Measurements from ENCODE around the gene RRP8.
A peak's percentile ranks its signal among the peaks of the same experiment; 100 is the strongest.

Gene RRP8

GRCh38 chr11:6601041-6601461 is 2.4 kb downstream of the RRP8 start:
- no peak for DNase-seq (ENCODE audit: low read depth, low spot score)

DNA sequence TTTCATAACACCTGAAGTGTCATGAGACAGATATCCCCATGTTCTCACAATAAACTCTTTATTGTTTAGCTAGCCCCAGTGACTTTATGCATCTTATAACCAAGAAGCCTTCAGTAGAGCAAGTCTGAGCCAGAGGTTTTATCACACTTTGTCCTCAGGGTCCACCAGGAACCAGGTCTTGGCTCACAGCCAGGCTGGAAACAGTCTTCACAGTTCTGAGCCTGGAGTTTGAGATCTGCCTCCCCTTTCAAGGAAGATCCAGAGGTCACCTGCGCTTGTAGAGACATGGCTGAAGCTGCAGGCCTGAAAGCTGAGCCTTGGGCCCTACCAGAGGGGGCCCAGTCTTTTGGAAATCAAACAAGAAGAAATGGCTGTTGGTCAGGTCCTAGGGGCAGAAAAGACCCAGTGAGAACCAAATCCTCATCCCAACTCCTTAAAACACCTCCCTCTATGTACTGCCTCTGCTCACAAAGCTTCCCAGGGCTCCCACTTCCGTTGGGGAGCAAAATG is 3.5 kb downstream of the RRP8 start:
- no peak for DNase-seq (ENCODE audit: low read depth, low spot score)

DNA sequence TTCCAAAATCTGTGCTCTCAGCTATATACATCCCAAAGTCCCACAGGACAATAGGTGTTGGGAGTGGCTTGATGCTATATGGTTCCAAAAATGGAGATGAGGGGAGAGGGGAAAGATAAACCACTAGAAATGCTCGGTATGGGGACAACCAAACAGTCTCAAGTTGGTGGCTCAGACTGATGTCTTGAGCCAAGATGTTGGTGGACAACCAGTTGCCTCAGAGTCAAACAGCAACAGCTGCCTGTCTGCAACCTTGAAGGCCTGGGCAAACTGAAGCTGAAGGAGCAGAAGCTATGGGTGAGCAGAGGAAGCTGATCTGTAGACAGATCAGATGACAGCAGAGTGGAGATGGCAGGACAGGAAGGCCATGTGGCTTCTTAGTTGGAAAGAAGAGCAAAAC is 4.0 kb downstream of the RRP8 start:
- DNase-seq (ENCODE audit: low read depth, low spot score), result no peak

GRCh38 chr11:6598555-6598954 is 4.9 kb downstream of the RRP8 start:
- no peak for DNase-seq (ENCODE audit: low read depth, low spot score)

- DNase-seq (ENCODE audit: low read depth, low spot score), result no peak
Observed at GRCh38 chr11:6596239-6596877, 7.1 kb downstream of the RRP8 start.

GRCh38 chr11:6594142-6594768 is 9.2 kb downstream of the RRP8 start:
- no peak for DNase-seq (ENCODE audit: low read depth, low spot score)

DNA sequence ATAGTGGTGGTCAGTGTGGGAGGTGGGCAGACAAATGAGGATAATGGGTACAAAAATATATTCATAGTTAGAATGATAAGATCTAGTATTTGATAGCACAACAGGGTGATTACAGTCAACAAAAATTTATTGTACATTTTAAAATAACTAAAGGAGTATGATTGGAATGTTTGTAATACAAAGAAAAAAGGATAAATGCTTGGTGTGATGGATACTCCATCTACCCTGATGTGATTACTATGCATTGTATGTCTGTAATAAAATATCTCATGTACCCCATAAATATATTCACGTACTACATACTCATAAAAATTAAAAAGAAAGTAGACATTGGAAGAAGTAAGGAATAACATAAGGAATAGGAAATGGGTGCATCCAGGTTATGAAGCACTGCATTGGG is 15.4 kb downstream of the RRP8 start:
- DNase-seq (ENCODE audit: low read depth, low spot score), result no peak

DNA sequence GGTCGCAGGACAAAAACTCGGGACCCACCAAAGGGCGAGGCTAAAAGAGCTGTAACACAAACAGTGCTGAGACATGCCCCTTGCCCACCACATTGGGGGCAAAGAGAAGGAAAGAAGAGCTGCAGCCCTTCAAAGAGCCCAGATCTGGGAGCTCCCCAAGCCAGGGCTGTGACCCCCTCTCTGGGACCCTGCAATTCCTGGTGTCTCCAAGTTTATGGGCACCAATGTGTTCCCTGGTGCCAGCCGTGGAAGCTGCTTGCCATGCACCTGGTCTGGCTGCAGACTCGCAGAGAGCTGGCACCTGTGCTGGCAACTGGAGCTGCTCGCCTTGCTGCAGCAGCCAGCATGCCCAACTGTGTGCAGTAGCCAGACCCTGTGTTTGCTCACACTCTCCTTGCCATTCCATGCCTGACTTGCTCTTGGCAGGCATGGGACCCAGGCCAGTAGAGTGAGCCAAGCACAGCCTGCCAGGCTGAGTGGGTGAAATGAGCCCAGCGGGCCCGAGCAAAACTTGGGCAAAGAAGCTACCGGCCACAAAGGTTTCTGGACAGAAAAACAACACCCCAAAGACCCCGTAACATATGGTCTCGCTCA is 16.0 kb downstream of the RRP8 start:
- DNase-seq (ENCODE audit: low read depth, low spot score), result no peak

GRCh38 chr11:6586434-6587359 is 16.7 kb downstream of the RRP8 start:
- no peak for DNase-seq (ENCODE audit: low read depth, low spot score)

GRCh38 chr11:6584528-6584927 is 18.9 kb downstream of the RRP8 start:
- DNase-seq (ENCODE audit: low read depth, low spot score), result no peak

DNA sequence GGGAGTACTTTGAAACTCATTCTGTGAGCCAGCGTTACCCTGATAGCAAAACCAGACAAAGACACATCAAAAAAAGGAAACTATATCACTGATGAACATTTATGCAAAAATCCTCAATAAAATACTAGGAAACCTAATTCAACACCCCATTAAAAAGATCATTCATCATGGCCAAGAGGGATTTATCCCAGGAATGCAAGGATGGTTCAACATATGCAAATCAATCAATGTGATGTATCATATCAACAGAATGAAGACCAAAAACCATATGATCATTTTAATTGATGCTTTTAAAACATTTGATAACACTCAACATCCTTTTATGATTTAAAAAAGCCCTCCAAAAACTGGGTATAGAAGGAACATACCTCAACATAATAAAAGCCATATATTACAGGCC is 19.8 kb downstream of the RRP8 start:
- DNase-seq (ENCODE audit: low read depth, low spot score), result no peak

DNA sequence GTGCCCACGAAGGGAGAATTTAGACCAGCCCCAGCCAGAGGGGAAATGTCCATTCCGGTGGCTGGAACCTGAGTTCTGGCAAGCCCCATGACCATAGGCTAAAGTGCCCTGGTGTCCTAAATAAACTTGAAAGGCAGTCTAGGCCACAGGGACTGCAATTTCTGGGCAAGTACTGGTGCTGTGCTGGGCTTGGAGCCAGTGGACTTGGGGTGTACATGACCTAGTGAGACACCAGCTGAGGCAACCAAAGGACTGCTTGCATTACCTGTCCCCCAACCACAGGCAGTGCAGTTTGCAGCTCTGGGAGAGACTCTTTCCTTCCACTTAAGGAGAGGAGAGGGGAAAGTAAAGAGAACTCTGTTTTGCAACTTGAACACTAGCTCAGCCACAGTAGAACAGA is 23.7 kb downstream of the RRP8 start:
- no peak for DNase-seq (ENCODE audit: low read depth, low spot score)

GRCh38 chr11:6578134-6578533 is 25.3 kb downstream of the RRP8 start:
- DNase-seq (ENCODE audit: low read depth, low spot score), result no peak

DNA sequence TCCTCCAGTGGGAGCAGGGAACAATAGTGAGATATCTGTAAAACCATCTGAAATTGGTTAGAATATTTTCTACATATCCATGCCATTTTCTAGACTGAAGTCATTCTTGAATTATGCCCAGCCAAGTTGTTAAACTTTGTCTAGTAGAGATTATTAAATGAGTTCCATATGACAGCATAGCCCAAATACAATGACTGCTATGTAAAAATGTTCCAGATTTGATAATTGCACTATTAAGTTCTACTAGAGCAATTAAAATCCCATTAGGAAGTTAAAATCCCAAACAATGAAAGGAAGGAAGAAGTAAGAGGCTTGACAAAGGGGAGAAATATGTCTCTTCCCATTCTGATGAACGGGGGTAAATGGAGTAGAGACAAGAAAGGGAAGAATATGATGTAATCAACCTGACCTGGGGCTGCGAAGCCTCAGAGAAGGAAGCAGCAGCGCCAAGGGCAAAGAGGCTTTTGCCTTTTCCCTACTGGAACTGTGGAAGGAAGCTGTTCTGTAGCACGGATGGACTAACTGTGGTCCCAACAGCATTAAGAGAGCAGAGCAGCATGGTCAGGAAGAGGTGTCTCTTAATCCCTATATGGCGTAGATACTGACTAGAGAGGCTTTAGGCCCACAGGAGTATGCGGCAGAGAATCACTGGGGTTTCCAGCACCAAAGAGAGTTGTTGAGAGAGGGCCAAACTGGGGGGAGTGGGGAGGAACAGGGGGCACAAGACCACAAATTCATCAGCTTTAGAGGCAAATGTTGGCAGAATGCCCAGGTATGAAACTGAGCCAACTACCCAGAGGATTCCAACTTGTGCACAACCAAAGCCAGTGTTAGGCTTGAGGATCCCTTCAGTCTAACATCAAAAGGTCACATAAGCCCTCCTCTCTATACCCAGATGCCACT is 26.7 kb downstream of the RRP8 start:
- no peak for DNase-seq (ENCODE audit: low read depth, low spot score)

DNA sequence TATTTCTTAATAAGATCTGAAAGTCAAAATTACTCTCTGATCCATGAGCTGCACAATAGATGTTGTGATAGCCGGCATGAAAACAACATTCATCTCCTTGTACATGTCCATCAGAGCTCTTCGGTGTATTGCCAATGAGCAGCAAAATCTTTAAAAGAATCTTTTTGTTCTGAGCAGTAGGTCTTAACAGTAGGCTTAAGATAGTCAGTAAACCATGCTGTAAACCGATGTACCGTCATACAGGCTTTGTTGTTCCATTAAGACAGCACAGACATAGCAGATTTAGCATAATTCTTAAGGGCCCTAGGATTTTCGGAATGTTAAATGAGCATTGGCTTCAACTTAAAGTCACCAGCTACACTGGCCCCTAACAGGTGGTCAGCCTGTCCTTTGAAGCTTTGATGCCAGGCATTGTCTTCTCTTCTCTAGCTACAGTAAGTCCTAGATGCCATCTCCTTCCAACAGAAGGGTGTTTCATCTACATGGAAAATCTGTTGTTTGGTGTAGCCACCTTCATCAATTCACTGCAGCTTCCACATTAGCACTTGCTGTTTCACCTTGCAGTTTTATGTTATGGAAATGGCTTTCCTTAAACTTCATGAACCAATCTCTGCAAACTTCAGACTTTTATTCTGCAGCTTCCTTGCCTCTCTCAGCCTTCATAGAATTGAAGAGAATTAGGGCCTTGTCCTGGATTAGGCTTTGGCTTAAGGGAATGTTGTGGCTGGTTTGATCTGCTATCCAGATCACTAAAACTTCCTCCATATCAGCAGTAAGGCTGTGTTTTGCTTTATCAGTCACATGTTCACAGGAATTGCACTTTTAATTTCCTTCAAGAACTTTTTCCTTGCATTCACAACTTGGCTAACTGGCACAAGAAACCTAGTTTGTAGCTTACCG is 28.4 kb downstream of the RRP8 start:
- DNase-seq (ENCODE audit: low read depth, low spot score), result no peak

GRCh38 chr11:6572215-6572614 is 31.2 kb downstream of the RRP8 start:
- DNase-seq (ENCODE audit: low read depth, low spot score), result no peak

DNA sequence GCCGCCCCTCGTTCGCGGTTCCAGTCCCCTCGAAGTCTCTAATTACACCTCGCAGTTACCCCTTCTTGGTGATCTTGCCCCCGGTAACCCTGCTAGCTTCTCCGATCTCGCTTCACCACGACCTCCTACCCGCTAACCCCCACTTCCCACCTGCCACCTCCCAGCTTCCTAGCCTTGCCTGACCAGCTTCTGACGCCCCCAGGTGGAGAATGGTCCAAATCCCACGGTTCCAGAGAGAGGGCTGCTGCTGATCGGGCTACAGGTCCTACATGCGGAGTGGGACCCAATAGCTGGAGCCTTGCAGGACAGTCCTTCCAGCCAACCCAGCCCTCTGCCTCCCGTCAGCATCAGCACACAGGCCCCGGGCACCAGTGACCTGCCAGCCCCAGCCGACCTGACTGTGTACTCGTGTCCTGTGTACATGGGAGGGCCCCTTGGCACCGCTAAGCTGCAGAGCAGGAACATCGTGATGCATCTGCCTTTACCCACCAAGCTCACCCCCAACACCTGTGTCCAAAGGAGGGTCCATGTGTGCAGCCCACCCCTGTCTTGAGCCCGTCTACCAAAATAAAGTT is 31.9 kb downstream of the RRP8 start:
- peak; percentile 29 for DNase-seq (ENCODE audit: low read depth, low spot score)

- peak; percentile 45 for DNase-seq (ENCODE audit: low read depth, low spot score)
Observed at GRCh38 chr11:6570691-6571427, 32.6 kb downstream of the RRP8 start.

GRCh38 chr11:6569706-6570105 is 33.7 kb downstream of the RRP8 start:
- DNase-seq (ENCODE audit: low read depth, low spot score), result no peak
